Fibroblast of skin of right biceps (primary cell): Measurements from ENCODE around the gene EML4.
"Not testable (repeated sequence)": the region's sequence is repeated elsewhere in the genome, so short reads cannot be mapped to it uniquely, and the experiment has no call there.

Experiments
- DNase-seq: peaks from one replicate; pipeline ENCODE4 v3.0.0-alpha.2; 2013

Gene EML4, protein sequence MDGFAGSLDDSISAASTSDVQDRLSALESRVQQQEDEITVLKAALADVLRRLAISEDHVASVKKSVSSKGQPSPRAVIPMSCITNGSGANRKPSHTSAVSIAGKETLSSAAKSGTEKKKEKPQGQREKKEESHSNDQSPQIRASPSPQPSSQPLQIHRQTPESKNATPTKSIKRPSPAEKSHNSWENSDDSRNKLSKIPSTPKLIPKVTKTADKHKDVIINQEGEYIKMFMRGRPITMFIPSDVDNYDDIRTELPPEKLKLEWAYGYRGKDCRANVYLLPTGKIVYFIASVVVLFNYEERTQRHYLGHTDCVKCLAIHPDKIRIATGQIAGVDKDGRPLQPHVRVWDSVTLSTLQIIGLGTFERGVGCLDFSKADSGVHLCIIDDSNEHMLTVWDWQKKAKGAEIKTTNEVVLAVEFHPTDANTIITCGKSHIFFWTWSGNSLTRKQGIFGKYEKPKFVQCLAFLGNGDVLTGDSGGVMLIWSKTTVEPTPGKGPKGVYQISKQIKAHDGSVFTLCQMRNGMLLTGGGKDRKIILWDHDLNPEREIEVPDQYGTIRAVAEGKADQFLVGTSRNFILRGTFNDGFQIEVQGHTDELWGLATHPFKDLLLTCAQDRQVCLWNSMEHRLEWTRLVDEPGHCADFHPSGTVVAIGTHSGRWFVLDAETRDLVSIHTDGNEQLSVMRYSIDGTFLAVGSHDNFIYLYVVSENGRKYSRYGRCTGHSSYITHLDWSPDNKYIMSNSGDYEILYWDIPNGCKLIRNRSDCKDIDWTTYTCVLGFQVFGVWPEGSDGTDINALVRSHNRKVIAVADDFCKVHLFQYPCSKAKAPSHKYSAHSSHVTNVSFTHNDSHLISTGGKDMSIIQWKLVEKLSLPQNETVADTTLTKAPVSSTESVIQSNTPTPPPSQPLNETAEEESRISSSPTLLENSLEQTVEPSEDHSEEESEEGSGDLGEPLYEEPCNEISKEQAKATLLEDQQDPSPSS

DNA sequence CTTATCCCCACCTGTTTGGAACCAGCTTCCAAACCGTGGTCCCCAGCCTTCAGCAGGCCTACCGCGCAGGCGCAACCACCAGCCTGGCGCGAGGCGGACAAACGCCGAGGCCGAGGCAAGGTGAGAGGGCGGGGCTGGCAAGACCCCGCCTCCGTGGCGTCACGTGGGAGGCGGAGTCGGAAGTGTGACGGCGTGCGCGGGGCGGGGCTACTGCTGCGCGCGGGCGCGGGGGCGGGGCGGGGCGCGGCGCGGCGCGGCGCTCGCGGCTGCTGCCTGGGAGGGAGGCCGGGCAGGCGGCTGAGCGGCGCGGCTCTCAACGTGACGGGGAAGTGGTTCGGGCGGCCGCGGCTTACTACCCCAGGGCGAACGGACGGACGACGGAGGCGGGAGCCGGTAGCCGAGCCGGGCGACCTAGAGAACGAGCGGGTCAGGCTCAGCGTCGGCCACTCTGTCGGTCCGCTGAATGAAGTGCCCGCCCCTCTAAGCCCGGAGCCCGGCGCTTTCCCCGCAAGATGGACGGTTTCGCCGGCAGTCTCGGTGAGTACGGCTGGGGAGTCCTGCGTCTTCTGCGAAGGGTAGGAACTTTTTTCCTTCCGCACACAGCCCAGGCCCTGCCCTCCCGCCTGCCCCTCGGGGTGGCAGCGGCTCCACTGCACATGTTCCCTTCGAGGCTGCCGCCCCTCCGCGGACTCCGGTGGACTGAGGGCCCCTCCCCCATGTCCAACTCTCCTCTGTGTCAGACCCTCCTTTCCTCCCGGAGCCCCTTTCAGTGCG, at the start of gene EML4:
Gene EML4, plus strand, starts transcription at position 254 of the 774 bp plus-strand sequence. Its CDS starts 259 bp downstream, at position 513.
- peak; percentile 91 for DNase-seq

DNA sequence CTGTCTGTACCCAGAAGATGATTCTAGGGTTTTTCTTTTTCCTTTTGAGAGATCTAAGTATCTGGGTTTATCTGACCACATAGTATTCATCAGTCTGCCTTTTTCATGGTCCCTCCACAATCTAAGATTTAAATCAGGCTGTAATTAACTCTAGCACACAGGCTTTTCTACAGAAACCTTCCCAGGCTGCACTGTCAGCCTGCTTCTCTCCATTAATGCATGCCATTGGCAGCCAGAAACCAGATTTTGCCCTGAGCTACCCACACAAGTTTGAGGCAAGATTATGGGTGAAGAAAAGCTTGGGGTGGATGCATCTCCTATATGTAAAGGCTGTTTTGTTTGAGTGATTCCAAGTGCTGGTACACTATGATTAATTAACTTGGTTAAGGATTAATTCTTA, 45.7 kb upstream of the EML4 start:
- DNase-seq = no peak

DNA sequence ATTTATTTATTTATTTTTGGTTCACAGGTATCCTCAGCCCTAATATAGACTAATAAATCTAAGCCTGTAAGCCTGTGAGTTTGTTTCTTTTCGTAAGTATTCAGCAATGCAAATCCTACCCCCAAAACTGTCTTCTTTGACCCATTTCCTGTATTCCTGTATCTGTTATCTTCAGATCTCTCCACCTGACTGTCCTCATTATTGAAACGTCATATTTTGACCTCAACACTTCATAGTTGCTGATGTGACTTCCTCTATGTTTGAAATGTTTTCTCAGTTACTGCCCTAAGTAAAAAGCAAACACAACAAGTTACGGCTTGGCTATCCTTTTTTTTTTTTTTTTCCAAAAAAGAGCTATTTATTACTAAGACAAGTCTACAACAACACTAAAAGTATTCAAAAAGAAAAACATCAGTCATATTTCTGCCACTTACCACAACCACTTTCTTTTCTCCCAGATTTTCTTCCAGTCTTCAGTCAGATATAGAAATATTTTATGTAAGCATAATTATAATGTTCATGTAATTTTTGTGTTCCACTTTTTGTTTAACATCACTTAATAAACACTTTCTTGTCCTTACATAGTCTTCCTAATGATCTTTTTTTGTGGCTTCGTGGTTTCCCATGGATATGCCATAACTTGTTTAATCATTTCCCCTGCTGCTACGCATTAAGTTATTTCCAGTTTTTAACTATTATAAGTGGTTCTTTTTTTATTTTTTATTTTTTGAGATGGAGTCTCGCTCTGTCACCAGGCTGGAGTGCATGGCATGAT, 45.0 kb upstream of the EML4 start:
- DNase-seq = peak; percentile 31

DNA sequence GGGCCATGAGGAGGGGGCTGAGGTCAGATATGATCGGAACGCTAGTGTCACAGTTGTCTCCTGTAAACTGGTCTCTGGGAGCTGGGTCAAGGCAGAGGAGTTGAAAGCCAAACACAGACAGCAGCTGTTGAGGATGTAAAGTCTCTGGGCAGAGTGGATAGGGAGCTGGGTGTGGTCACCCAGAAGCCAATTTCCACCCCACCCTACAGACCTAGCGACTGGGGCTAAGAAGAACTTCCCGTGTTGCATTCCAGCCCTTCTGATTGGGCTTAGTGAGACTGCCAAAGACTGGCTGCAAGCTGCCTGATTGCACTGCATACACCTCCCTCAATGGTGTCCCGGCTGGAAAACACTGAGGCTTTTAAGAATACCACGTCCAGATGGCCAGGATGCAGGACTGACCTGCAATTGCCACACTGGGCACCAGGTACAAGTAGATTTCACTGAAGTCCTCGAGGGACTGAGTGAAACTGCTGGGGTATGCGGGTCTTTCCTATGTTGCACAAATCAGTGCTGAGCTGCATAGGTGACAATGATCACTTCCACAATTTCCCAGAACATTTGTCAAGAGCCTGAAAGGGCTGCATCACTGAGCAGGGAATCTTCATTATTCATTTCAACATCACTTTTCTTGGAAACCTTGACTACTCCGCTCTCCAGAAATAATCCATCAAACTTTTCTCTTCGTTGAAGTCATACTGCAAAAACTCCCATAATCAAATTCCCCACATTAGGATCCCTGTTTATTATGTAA, 43.1 kb upstream of the EML4 start:
- DNase-seq = peak; percentile 64

DNA sequence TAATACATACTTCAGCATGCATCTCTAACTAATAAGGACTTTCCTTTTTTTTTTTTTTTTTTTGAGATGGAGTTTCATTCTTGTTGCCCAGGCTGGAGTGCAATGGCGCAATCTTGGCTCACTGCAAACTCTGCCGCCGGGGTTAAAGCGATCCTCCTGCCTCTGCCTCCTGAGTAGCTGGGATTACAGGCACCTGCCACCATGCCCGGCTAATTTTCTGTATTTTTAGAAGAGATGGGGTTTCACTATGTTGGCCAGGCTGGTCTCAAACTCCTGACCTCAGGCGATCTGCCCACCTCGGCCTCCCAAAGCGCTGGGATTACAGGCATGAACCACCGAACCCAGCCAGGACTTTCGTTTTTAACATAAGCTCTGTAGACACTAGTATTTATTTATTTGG, 42.3 kb upstream of the EML4 start:
- not testable (repeated sequence) for DNase-seq

DNA sequence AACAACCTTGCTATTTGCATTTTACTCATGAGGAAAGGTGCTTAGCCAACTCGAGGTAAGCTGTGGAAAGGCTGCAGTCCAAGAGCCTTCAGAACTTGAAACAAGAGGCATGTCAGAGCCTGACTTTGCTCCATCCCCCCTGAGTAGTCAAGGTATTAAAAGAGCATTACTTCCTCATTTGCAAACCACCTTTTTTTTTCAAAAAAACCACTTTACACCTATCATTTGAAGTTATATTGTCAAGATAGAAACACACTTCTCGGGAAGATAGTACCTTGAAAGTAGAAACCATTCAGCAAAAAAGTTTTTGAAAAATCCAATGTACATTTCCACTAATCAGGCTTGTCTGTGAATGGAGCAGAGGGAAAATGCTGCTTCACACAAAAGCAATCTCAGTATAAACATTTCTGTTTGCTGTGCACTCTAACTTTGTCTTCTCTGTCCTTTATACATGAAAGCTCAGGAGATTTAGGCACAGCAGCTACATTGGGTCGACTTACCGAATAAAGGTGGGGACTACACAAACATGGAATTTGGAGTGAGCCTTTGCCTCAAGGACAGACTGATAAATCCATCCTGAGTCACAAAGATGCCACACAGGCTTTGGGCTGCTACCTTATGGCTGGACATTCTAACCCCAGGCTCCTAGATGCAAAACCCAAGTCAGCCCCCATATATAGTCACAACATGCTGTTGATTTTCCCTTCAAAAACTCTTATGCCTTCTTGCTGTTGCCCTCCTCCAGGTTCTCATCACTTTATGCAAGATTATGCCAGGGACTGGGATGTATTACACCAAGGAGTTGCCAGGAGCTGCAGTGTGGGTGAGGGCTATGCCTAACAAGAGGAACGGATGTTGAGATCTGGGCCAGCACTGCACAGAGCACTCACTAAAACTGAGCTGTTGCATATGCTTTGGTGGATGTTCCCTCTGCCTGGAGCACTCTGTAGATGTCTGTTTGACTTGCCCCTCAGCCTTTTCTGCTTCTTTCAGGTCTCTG, 41.4 kb upstream of the EML4 start:
- no peak for DNase-seq

DNA sequence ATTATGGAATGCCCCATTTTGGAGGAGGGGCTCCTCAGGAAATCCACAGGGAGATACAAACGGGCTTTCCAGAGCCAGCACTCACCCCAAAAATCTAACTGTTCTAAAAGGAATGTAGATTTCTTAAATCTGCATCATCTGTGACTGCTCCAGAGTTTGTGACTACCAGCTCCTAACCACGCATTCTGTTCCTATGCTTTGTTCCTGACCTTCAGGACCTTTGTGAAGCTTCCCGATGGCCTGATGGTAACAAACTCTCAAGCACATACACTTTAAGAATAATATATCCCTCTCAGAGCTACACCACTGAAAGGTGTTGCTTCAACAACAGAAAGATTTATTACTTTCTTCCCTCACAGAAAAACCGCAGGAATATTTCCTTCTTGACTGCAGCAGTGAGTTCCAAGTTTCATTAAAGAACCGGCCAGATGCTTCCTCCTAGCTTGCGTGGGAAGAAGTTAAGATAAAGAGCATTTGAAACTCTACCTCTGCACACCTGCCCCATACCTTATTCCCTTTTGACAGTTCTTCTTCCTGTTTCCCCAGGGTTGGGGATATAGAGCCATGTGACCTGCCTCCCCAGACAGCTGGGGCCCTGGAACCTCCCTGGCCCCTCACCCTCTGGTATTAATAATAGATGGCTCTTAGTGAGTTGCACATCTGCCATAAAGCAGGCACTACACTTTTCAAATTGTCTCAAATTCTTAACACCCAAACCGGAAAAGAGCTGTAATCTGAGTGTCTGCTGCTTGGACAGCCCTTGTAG, 40.2 kb upstream of the EML4 start:
- DNase-seq = peak; percentile 96

DNA sequence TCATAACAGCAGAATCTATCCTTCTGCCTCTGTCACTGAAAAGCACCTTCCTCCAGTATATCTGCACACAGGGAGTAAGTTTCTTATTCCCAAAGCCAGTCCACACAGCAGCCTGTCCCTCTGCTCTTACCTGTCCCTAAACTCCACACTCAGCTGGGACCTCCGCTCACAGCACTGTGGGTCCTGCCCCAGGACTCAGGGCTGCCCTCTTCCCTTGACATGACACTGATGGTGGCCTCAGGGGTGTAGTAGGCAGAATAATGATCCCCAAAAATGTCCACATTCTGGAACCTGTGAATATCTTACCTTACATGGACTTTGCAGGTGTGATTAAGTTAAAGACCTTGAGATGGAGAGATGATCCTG, 39.7 kb upstream of the EML4 start:
- DNase-seq = no peak

DNA sequence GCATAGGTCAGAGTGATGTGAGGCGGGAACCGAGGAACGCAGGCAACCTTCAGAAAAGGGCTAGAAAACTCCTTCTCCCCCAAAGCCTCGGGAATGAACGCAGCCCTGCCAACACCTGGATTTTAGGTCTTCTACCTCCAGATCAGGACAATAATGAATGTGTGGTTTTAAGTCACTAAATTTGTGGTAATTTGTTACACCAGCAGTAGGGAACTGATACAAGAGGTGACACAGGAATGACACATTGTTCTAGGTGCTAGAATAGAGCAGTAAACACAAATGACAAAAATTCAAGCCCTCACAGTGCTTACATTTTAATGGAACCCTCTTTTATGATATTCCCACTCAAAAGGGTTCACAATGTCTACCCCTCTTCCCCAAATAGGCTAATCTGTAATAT, 39.2 kb upstream of the EML4 start:
- DNase-seq = no peak

DNA sequence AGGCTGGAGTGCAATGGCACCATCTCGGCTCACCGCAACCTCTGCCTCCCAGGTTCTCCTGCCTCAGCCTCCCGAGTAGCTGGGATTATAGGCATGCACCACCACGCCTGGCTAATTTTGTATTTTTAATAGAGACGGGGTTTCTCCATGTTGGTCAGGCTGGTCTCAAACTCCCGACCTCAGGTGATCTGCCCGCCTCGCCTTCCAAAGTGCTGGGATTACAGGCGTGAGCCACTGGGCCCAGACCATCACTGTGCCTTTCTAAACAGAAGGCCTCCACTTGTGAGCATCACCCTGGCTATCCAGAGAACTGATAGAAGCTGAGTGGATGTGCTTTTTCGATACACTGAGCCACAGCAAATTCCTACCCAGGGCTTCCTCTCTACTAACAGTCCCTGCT, 38.3 kb upstream of the EML4 start:
- DNase-seq = not testable (repeated sequence)

DNA sequence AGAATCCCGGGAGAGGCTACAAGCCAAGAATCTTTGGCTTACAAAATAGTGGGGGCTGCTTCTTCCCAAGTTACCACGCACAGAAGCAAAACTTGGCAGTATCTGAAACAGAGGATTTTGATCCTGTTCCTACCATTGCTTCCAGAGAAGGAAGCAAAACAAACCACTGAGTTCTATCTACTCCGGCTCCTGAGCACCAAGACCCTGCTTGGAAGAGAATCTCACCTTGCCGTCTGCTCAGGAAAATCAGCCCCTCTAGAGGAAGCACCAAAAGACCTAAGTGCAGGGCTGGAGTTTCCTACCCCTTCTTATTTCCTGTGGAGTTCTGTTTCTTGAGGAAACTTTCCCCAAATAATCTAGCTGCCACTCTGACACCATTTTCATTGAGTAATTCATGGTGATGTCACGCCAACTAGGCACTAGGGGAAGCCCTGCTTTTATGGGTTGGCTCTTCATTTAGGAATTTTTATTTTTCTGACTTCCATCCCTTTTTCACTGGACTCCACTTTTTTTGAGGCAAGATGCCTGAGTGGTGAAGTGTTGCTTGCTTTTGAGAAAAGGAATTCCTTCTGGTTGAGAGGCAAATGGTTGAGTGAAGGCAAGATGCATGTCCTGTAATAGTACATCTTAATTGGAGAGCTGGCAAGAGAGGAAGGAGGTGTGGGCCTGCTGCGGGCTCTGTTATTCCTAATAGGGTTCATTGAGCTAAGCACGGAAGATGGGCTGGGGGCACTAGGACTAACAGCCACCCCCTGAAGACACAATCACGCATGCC, 36.8 kb upstream of the EML4 start:
- peak; percentile 99 for DNase-seq

DNA sequence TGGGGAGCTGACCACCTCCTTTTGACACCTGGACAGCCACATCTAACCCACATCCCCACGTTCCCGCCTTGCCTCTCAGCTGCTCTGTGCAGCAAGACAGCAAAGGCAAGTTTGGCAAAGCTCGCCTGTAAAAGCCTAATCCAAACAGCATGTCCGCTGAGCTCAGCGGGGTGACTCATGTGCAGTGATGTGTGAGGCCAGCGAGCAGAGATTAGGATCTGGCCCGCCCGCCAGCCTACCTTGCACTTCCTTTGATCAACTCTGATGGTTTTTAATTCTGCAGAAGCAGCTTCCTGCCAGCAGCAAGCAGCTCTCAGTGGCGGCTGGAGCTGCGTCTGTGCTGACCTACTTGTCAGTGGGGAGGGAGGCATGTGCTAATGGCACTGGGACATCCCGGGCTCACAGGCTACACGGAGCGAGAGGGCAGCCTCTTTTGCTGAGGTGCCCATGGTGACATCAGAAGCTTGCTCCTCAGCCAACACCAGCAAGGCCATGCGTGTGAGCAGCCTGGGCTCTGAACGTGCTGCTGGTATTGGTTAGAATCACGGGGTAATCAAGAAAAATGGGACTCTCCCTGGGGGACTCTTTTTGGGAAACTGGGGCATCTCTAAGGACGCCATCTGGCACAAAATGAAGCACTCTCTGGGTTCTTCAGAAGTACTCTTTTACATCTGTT, 36.0 kb upstream of the EML4 start:
- DNase-seq = peak; percentile 99

DNA sequence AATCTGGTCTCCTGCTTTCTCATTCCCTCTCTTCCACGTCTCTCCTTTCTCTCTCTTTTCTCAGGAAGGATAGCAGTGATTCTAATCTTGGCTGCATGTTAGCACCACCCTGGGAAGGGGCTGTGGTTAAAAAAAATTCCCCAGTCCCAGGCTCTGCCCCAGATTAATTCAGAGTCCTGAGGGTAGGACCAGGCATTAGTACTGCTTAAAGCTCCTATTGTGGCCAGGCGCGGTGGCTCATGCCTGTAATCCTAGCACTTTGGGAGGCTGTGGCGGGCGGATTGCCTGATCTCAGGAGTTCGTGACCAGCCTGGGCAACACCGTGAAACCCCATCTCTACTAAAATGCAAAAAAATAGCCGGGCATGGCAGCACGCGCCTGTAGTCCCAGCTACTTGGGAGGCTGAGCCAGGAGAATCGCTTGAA, 35.4 kb upstream of the EML4 start:
- peak; percentile 36 for DNase-seq

DNA sequence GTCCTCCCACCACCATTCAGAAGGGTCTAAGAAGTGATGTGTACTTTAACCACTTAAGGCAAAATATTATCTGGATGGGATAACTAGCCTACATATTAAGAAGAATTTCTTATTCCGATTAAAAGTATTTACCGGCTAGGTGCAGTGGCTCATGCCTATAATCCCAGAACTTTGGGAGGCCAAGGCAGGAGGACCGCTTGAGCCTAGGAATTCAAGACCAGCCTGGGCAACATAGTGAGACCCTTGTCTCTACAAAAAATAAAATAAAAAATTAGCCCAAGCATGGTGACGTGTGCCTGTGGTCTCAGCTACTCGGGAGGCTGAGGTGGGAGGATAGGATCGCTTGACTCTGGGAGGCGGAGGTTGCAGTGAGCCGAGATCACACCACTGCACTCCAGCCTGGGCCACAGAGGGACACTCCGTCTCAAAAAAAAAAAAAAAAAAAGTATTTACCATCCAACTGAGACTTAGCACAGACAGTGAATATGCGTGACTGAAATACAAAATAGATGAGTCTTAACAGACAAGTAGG, 34.7 kb upstream of the EML4 start:
- DNase-seq = not testable (repeated sequence)

DNA sequence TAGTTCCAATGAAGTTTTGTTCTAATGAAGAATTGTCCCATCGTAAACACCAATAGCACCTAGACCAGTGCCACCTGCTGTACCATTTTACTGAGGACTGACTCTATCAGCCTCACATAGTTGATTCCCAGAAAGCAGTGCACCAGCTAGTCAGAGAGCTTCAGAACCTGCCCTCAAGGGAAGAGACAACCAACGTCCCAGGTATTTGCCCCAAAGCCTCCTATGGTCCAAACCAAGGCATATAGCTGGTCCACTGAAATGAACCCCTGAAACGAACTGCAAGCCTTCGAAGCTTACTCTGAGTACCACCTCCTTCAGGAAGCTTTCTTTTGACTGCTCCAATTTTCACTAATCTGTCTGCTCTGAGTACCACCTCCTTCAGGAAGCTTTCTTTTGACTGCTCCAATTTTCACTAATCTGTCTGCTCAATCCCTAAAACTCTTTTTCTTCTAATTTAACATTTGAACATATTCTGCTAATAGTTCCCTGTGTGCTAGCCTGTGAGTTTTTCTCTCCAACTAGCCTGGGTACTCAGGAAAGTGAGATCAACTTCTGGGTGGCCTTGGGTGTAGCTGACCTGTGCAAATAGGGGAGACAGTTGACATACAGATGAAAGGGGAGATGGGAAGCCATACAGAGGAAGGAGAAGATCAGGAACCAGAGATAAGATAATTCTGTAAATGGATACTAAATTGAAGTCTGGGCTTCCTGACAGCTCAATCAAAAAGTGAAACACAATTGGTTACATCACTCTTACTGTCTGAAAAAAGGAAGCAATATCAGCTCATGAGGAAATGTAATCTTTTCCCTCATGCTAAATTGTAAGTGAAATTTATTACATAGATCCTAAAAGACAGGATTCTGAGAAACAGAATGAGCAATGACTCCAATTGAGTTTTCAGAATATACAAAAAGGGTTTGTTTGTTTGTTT, 33.5 kb upstream of the EML4 start:
- no peak for DNase-seq

DNA sequence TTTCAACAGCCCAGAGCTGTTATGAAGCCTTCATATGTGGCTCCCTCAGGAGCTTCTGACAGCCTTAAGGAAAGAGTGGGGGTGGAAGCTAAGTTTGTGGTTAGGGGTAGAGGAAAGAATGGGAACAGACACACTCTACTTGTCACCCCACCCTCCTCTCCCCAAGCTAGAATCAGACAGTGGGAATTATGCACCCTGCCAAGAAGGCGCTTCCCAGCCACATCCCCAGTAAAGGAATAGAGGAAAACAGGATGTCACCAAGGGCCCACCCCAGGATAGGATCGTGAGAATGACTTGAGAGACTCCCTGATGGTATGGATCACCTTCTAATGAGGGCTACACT, 32.4 kb upstream of the EML4 start:
- DNase-seq = peak; percentile 79
